HG03135 (cell line): Measurements from ENCODE around the gene MARK2.
"Not testable (repeated sequence)": the region's sequence is repeated elsewhere in the genome, so short reads cannot be mapped to it uniquely, and the experiment has no call there.

Experiments
- ATAC-seq: cut with Tn5 transposase; IDR thresholded peaks from one replicate; pipeline ENCODE4 v1.9.1; 2021; ENCODE audit warnings: mild to moderate bottlenecking, moderate library complexity; ENCODE audit not compliant: unreplicated experiment

Gene MARK2

DNA sequence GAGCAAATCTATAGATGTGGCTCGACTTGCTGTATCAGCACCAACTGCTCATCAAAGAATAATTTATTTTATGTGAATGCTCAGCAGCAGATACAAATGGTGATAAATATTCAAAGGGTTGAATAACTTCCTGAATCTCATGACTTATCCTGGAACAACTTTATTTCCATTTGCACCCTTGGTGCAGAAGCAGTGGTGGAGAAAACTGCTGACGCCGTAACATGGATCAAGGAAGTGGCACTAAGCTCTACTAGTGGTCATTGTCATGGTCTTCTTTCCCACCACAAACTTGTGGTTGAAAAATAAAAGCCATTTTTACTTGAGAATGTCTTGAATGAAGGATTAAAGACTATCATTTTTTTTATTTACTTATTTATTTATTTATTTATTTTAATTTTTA lies 14.6 kb downstream of the MARK2 start:
- ATAC-seq: no peak

DNA sequence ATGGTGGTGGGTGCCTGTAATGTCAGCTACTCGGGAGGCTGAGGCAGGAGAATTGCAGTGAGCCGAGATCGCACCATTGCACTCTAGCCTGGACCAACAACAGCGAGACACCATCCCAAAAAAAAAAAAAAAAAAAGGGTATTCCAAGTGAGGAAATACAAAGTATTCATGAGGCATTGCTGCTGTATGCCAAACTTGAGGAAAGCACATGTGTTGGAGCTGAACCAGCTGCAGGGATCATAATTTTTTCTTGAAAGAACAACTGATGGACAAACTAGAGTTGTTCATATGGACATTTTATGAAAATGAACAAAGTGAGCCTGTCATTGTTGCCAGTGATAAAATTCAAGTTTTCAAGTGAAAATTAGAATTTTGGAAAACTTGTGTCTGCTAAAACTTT lies 15.8 kb downstream of the MARK2 start:
- no peak for ATAC-seq

DNA sequence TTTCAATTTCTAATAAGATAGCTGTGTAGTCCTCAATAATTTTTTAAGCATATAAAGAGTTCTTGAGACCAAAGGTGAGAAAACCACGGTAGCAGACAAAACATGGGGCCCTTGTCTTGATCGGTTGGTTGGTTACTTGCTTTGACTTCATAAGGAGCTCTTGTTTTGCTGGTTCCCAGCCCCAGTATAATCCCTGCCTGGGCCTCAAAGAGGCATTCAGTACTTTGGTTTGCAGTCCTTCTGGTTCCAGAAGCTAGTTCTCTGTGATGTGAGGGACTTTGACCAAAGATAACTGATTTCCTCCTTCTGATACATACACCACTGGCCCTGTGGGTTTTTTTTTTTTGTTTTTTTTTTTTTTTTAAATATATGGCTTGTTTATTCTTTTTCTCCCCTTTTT lies 17.1 kb downstream of the MARK2 start:
- ATAC-seq: no peak

- no peak for ATAC-seq
Measured at GRCh38 chr11:63858628-63859550, 20.0 kb downstream of the MARK2 start.

GRCh38 chr11:63862923-63863322 lies 24.0 kb downstream of the MARK2 start:
- ATAC-seq: no peak

- ATAC-seq: not testable (repeated sequence)
Measured at GRCh38 chr11:63863620-63864019, 24.7 kb downstream of the MARK2 start.

DNA sequence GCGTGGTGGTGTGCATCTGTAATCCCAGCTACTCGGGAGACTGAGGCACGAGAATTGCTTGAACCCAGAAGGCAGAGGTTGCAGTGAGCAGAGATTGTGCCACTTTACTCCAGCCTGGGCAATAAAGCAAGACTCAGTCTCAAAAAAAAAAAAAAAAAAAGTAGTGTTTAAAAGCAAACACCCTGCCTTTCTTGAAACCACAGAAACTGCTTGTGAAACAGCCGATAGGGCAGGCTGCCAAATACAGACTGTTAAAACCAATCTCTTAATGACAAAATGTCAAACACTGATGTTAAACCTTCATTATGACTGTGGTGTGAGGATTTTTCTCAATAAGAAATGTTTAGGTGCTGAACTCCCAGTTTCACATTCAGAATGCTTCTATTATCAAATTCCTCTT lies 27.3 kb downstream of the MARK2 start:
- ATAC-seq: no peak

- no peak for ATAC-seq
Measured at GRCh38 chr11:63867511-63867910, 28.6 kb downstream of the MARK2 start.

GRCh38 chr11:63868399-63869064 lies 29.6 kb downstream of the MARK2 start:
- ATAC-seq: no peak

DNA sequence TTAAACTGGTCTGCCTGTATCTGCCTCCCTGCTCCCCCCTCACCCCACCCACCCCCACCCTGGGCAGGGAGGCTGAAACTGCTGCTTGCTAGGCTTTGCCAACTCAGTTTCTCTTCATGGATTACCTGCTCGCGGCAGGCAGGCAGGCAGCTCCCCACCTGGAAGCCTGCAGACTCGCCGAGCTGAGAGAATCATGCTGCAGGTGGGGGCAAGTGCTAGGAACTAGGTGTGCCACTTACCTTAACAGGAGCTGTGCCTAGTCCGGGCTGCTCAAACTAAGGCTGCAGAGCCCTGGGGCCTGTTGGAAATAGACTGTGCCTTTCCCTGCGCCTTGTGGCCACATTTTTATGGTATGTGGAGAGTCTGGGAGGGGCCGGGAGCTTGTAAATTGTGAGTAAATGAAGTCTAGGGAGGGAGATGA lies 30.3 kb downstream of the MARK2 start:
- no peak for ATAC-seq

DNA sequence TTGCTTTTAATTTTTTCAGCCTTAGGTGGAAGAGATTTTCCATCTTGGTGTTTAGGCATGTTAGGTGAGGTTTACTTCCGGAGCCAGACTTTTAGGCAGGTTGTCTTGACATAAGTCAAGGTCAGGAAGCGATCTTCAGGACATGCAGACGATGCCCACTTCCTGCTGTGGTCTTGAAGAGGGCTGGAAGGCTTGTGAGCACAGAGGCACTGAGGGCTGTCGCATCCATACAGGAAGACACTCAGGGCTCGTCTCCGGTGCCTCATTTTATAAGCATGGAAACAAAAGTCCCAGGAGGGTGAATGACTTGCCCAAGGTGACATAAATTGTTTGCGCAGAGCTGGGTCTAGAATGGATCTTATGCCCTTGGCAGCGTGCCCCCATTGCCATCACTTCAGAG lies 30.8 kb downstream of the MARK2 start:
- ATAC-seq: no peak

- no peak for ATAC-seq
Measured at GRCh38 chr11:63870351-63871140, 31.6 kb downstream of the MARK2 start.

GRCh38 chr11:63871962-63872799 lies 33.3 kb downstream of the MARK2 start:
- ATAC-seq: peak; percentile 89

DNA sequence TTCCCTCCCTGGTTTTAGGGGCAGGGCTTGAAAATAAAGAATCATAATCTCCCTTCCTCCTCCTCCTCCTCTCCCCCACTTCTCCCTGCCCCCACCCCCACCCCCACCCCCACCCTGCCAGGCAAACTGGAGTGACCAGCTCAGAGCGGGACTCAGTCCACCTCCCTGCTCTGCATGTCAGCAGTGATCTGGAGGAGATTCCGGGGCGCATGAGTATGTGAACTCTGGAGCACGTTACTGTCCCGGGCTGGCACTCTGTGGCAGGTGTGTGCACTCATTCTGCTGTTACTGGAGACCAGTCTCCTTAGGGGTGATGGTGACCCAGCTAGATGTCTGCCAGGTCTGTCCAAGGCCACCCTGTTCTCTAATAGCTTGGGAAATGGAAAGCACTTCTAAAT lies 33.9 kb downstream of the MARK2 start:
- no peak for ATAC-seq

DNA sequence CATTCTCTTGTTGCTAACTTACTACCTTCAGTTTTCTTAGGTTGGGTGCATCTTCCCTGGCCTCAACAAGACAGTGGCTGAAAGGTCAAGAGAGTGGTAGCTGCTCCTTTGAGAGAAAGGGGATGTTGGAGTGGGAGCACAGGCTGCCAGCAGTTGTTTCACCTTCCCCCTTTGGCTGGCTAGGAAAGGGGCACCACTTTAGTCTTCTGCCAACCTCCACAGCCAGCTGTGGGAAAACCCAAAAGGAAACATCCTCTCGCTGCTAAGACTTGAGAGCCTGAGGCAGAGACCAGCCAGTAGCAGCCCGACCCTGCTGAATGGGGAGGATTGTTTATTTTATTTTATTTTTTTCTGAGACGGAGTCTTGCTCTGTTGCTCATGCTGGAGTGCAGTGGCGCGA lies 34.4 kb downstream of the MARK2 start:
- ATAC-seq: no peak

DNA sequence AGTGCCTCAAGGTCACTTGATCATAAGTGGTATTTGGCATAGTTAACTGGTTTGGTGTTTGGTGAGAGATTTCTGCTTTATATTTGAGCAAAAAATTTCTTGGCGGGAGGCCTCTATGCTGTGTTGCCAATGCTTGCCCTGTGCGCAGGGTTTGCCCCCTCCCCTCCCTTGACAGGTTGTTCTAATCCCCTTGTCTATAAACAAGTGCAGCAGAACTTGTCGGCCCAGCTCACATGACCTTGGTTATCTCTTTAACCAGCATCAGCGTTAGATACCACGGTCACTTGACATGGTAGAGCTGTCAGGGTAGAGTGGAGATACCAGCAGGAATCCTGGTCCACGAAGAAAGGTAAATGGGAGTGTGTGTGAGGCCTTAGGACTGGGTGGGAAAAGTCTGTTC lies 35.6 kb downstream of the MARK2 start:
- no peak for ATAC-seq

GRCh38 chr11:63875506-63876065 lies 36.7 kb downstream of the MARK2 start:
- ATAC-seq: no peak

GRCh38 chr11:63876616-63877015 lies 37.7 kb downstream of the MARK2 start:
- ATAC-seq: no peak

DNA sequence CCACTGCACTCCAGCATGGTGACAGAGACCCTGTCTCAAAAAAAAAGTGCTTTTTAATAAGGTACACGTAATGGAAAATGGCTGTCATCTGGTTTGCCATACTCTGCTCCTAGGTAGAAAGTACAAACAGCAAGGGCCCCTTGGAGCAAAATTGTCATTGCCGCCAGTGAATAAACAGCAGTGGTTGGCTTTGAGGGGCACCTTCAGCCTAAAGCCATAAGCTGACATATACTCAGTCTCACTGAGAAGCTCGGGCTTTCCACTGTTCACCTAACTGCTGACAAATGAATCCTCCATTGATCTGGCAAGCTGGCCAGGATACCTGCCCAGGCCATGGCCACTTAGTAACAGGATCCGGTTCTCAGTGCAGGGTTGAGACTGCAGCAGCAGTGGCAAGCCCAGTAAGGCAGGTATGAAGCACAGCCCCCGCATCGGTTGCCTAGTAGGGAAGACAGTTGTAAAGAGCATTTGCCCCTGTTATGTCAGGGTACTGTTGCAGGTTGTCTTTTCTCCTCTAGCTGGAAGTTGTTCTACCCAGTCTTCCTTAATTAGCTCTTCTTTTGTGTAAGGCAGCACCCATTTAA lies 38.8 kb downstream of the MARK2 start:
- ATAC-seq: no peak
